Muscle layer of colon (tissue), 2 donors: ENCODE measurements around the gene GATA2.

Experiments used
- H3K27ac ChIP-seq: one replicate; pipeline ENCODE4 v1.7.0; 2013; ENCODE audit warnings: low read depth, mild to moderate bottlenecking, low read length, moderate library complexity
- H3K27me3 ChIP-seq, 2 donors: one replicate each; pipeline ENCODE4 v1.7.0; 2013; ENCODE audit warnings: low read length in 2 of 2, mild to moderate bottlenecking in 2 of 2; ENCODE audit not compliant: insufficient read depth in 2 of 2, control insufficient read depth in 1 of 2
- H3K36me3 ChIP-seq: one replicate; pipeline ENCODE4 v1.7.0; 2013; ENCODE audit warnings: mild to moderate bottlenecking, low read length; ENCODE audit not compliant: insufficient read depth
- H3K4me1 ChIP-seq: one replicate; pipeline ENCODE4 v1.7.0; 2013; ENCODE audit warnings: mild to moderate bottlenecking, low read length; ENCODE audit not compliant: insufficient read depth
- H3K4me3 ChIP-seq, 2 donors: one replicate each; pipeline ENCODE4 v1.7.0; 2013; ENCODE audit warnings: low read length in 2 of 2, low read depth in 1 of 2, mild to moderate bottlenecking in 1 of 2, moderate library complexity in 1 of 2
- H3K9ac ChIP-seq: one replicate; pipeline ENCODE4 v1.7.0; 2013; ENCODE audit warnings: low read length
- H3K9me3 ChIP-seq: one replicate; pipeline ENCODE4 v1.7.0; 2013; ENCODE audit warnings: mild to moderate bottlenecking, low read length
- donor health status: abdominal sarcoma.
- donor health status: Adenocarcinoma of cecum.

The GATA2 gene

DNA sequence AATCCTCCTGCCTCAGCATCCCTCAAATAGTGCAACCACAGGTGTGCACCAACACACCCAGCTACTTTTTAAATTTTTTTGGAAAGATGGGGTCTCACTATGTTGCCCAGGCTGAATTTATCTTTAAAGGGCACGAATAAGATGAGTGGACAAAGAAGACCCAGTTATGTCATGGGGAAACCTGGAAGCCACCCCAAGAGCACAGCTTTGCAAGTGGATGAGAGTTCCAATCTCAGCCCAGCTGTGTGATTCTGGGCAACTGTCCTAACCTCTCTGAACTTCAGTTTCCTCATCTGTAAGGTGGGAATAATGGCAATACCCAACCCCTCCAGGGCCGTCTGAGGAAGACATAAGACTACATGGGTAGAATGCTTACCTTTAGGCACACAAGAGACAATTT lies 58.5 kb downstream of the GATA2 start:
- peaks cover 22 to 40% of the 10 kb centered on the region in 2 donors for H3K27me3 ChIP-seq
- H3K9ac ChIP-seq, result no peak overlapping the region
- no peaks in the 10 kb centered on the region for H3K4me1 ChIP-seq
- no peaks in the 10 kb centered on the region for H3K36me3 ChIP-seq
- no peaks in the 10 kb centered on the region for H3K9me3 ChIP-seq
- no peak overlapping the region for H3K4me3 ChIP-seq
- H3K27ac ChIP-seq, result no peak overlapping the region

DNA sequence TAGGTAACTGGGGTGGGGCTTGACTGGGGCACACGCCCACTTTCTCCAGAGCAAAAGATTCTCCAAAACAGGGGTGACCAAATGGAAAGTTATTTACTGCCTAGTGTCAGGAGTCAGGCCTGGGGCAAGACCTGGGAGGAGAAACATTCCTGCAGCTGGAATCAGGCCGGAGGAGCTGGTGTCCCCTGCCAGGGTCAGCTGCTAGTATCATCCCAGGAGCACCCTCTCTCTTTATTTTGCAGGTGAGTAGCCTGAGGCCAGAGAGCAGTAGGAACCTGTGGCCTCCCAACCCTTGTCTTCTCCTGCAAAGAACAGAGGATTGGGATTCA lies 59.2 kb downstream of the GATA2 start:
- no peaks in the 10 kb centered on the region for H3K9me3 ChIP-seq
- no peaks in the 10 kb centered on the region for H3K36me3 ChIP-seq
- no peak overlapping the region for H3K27ac ChIP-seq
- H3K4me3 ChIP-seq, result no peak overlapping the region
- H3K27me3 ChIP-seq, result peaks cover 22 to 42% of the 10 kb centered on the region in 2 donors
- H3K9ac ChIP-seq, result no peak overlapping the region
- H3K4me1 ChIP-seq, result no peaks in the 10 kb centered on the region

DNA sequence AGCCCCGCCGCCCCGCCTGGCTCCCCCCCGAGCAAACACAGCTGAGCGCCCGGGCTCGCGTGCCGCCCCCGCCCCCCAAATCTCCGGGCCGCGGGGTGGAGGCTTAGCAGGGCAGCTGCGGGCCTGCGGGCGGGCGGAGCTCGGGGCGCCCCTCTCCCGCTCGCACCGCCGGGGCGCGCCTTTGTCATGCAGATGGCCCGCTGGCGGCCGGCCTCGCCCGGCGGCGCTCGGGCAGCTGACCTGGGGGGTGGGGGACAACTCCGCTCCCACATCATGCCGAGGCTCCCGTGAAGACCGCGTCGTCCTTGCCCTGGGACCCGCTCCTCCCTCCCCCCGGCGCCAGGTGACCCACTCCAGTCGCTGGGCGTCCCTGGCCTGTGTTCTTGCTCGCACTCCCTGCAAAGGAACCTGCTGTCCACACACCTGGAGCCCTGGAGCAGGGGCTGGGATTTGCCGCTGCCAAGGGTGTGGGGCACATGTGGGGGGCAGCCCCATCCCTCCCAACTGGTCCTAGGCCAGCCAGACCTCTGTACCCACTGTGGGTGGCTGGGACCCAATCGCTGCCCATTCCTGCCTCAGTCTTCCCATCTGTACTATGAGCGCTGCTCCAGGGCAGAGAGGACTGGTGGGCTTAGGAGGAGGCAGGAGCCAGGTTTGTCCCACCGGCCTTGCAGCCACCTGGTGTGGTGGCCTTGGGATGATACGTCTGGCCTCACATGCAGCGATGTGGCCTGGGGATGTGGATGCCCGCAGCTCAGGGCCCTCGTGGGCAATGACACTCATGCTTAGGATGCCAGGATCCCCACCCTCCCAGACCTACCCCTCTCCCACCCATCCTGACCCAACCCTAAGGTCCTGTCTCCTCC lies 59.8 kb downstream of the GATA2 start:
- Histone ChIP-seq H3K4me1 (no peaks in the 10 kb centered on the region), H3K9ac (no peak overlapping the region), H3K4me3 (no peak overlapping the region), H3K36me3 (no peaks in the 10 kb centered on the region), H3K27ac (no peak overlapping the region), H3K9me3 (no peaks in the 10 kb centered on the region), H3K27me3 (peaks cover 22 to 47% of the 10 kb centered on the region in 2 donors)

DNA sequence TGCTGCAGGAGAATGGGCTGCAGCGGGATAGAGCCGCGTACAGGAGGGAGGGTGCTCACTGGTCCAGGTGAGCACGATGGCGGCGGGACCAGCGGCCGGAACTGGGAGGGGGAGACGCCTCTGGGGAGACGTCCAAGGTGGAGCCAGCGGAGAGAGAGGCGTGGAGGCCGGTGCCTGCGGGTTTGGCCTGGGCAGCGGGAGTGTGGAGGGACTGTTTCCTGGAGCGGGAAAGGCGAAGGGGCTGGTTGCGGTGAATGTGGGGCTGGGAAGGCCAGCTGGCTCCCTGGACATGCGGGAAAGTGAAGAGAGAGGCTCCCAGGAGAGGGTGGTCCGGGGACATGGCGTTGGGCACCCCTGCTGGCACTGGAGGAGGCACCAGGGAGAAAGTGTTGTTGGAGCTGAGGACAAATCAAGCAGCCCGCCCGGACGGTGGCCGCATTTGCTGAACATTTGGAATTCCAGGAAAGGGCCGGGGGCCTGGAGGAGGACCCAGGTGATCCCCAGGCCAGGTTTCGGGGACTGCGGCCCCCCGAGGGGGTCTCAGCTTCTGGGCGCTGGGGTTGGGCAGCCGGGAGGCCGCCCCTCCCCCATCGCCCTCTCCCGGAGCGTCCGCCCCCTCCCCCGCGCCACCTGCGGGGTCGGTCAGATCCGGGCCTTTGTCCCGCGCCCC lies 60.6 kb downstream of the GATA2 start:
- no peak overlapping the region for H3K27ac ChIP-seq
- no peak overlapping the region for H3K4me3 ChIP-seq
- peaks cover 22 to 54% of the 10 kb centered on the region in 2 donors for H3K27me3 ChIP-seq
- H3K9ac ChIP-seq, result no peak overlapping the region
- H3K36me3 ChIP-seq, result no peaks in the 10 kb centered on the region
- no peaks in the 10 kb centered on the region for H3K9me3 ChIP-seq
- H3K4me1 ChIP-seq, result no peaks in the 10 kb centered on the region

DNA sequence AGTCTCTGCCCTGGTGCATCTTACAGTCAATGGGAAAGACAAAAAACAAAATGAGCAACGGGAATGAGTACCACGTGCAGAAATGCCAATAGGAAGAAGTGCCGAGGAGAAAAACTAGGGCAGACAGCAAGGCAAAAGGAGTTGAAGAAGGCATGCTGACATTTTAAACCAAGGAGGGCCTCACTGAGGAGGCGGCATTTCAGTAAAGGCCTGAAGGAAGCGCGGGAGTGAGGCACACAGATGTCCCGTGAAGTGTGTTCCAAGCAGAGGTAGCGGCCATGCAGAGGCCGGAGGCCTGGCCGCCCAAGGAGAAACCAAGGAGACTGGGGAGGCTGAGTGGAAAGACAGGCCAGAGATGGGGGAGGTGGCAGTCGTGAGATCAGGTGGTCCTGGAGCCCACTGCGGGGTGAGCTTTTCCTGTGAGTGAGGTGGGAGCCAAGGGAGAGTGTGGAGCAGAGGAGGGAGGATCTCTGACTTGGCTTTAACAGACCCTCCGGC lies 61.1 kb downstream of the GATA2 start:
- Histone ChIP-seq H3K27ac (no peak overlapping the region), H3K9ac (no peak overlapping the region), H3K9me3 (no peaks in the 10 kb centered on the region), H3K4me3 (no peak overlapping the region), H3K36me3 (no peaks in the 10 kb centered on the region), H3K27me3 (peaks cover 22 to 59% of the 10 kb centered on the region in 2 donors), H3K4me1 (no peaks in the 10 kb centered on the region)

DNA sequence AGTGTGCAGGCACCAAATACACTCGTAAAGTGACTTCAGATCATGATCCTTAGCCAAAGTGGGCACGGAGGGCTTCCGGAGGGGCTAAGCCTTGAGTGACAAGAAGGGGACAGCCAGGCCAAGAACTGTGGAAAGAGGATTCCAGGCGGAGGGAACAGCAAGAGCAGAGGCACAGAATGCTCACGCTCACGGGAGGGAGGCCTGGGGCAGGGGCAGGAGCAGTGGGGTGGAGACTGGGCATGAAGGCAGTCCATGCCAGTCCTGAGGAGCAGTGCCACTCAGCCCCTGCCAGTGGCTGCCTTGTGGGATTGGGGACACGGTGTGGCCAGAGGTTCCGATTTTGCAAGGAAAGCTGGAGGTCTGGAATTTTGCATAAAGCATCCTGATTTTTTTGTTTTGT lies 62.3 kb downstream of the GATA2 start:
- Histone ChIP-seq H3K9ac (no peak overlapping the region), H3K4me1 (peaks cover 5% of the 10 kb centered on the region), H3K9me3 (no peaks in the 10 kb centered on the region), H3K4me3 (no peak overlapping the region), H3K36me3 (no peaks in the 10 kb centered on the region), H3K27ac (no peak overlapping the region), H3K27me3 (peaks cover 22 to 64% of the 10 kb centered on the region in 2 donors)

DNA sequence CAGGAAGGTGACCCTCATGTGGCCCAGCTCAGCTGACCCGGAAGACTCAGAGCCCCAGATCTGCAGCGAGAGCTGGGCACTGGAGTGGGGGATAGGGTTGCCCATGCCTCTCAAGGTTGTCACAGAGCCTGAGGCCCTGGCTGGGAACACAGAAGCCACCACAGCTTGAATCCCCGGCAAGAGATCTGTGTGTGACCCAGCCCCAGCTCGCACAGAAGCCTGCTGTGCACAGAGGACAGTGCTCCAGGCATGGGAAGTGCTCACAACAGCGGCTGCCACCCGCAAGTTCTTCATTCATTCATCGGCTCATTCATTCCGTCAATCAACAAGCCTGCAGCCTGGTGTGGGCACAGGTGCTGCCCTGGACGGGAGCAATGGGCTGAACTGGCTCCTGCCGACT lies 62.7 kb downstream of the GATA2 start:
- no peaks in the 10 kb centered on the region for H3K9me3 ChIP-seq
- H3K27me3 ChIP-seq, result peaks cover 22 to 66% of the 10 kb centered on the region in 2 donors
- H3K4me3 ChIP-seq, result no peak overlapping the region
- no peak overlapping the region for H3K9ac ChIP-seq
- no peaks in the 10 kb centered on the region for H3K36me3 ChIP-seq
- H3K4me1 ChIP-seq, result peaks cover 5% of the 10 kb centered on the region
- H3K27ac ChIP-seq, result no peak overlapping the region

DNA sequence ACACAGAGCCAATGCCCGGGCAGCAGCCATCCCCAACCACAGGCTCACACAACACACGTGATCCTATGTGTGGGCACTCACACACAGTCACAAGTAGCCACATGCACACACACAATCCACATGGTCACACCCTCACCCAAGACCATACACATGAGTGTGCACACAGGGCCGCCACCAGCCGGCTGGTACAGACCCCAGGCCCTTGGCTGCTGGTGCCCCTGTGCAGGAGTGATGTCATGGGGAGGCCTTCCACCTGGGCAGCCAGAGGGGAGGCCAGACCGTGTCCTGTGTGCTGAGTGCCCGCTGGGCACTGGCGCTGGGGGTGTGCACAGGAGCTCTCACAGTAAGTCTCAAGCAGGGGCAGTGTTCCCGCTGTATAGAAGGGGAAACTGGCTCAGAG lies 63.2 kb downstream of the GATA2 start:
- H3K9me3 ChIP-seq, result no peaks in the 10 kb centered on the region
- H3K27me3 ChIP-seq, result peaks cover 22 to 60% of the 10 kb centered on the region in 2 donors

More for the DNA sequence above, 63.2 kb downstream of the GATA2 start:
- Histone ChIP-seq H3K4me3 (no peak overlapping the region), H3K36me3 (no peaks in the 10 kb centered on the region), H3K27ac (no peak overlapping the region), H3K4me1 (peaks cover 5% of the 10 kb centered on the region), H3K9ac (no peak overlapping the region)
